ENCODE results near the gene SASH1.

The SASH1 gene

GRCh38 chr6:148405894-148406293, 63.3 kb downstream of the SASH1 start:
- no peak for DNase-seq (ENCODE audit: low read depth)

- peak; percentile 15 for DNase-seq (ENCODE audit: low read depth)
Observed at GRCh38 chr6:148406579-148407371, 64.1 kb downstream of the SASH1 start.

- peak; percentile 99 for DNase-seq (ENCODE audit: low read depth)
Observed at GRCh38 chr6:148407372-148407771, 64.7 kb downstream of the SASH1 start.

DNA sequence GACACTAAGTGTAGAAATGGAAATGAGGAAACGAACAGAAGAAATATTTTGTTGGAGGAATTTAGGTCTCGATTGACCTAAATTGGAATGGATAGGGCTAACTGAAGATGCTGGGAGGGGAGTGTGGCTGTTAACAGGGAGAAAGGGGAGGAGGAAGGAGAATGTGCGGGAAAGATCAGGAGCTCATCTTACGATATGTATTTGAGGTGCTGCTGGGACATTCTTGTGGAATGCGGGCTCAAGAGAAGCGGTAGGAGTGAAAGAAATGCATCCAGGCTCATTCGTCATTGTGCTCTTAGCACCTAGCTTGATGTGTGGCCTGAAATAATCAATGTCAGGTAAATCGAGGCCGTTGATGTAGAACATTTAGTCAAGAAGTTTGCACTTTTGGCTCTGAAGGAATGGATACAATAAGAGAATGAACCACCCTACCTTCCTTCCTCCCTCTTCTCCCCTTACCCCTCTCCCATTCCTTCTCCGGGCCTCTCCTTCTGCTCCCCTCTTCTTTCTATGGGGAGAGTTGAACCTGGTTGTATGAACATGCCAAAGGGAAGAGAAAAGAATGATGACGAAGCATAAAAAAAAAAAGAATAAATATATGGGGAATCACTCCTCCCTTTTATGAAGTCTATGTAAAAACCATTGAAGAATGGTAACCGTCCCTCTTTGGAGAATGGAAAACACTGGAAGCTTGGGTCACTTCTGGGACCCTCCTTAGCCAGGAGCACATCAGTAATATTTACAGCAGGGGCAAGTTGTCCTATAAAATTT, 70.9 kb downstream of the SASH1 start:
- DNase-seq (ENCODE audit: low read depth), result no peak

DNA sequence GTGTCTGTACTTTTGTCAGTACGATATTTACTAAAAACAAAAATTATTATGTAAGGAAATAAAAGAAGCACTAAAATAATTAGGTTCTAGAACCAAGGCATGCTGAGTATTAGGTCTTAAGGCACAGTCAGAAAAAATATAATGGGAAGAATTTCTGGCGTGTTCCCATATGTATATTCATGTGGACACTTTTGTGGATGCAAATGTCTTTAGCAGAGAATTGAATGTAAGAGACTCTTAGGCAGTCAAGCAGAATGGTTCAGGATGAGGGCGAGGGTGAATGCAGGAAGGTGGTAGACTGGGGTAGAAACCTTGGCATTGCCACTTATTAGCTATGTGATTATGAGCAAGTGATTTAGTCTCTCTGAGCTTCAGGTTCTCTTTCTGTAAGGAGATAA, 71.5 kb downstream of the SASH1 start:
- DNase-seq (ENCODE audit: low read depth), result no peak

DNA sequence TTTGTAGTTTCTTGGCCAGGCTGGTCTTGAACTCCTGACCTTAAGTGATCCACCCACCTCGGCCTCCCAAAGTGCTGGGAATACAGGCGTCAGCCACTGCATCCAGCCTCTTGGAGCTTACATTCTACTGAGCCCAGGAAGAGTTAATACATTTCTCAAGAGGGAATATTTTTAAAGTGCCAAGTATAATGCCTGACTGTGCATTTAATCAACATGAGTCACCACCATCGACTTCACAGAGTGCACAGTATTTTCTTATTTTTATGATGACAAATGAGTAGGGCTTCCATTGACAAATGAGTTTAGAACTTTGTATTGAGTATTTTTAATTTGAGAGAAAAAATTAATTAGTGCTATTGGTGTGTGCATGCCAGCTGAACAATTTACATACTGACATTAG, 72.2 kb downstream of the SASH1 start:
- peak; percentile 92 for DNase-seq (ENCODE audit: low read depth)

DNA sequence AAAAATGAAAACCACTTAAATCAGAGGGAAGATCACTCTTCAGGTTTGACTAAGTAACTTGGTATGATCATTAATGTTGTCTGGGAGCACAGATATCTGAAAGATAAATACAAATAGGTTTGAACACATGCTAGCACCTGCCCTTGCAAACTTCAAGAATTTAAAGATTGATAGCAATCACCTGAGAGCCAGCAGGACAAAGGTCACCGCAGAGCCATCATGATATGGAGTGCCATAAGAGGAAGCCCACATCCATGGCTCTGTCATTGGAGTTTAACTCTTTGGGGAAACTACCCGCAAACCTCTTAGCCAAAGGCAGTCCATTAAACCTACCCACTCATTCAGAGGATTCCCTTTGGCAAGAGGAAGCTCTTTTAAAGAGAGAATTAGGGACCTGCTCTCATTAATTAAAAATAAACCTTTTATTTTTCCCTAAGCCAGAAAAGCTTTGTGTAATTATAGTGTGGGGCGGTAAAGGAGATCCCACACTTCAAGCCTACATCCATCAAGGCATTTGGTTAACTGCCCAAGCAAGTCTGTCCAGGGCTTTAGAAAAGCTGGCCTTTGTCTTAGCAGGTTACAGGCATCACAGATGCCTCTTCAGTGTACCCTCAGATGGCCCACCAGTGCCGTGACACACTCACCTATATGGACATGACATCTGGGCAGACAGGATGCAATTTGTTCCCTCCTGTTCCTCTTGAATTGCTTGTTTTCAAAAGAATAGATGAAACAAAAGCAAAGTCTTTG, 73.0 kb downstream of the SASH1 start:
- DNase-seq (ENCODE audit: low read depth), result no peak

GRCh38 chr6:148416330-148416965, 73.8 kb downstream of the SASH1 start:
- no peak for DNase-seq (ENCODE audit: low read depth)

DNA sequence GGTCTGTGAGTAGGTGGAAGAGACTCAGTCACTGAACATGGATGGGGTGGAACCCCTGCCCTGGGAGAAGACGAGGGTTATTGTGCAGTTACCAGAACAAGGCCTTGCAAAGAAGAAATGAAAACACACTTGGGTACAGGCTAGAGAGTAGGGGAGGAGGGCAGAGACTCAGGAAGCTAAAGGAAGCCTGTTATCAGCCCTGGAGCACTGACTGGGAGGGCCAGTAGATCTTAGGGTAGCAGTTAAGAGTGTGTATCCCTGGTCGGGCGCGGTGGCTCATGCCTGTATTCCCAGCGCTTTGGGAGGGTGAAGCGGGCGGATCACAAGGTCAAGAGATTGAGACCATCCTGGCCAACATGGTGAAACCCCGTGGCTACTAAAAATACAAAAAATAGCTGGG, 74.4 kb downstream of the SASH1 start:
- no peak for DNase-seq (ENCODE audit: low read depth)

GRCh38 chr6:148419430-148419829, 76.8 kb downstream of the SASH1 start:
- no peak for DNase-seq (ENCODE audit: low read depth)

DNA sequence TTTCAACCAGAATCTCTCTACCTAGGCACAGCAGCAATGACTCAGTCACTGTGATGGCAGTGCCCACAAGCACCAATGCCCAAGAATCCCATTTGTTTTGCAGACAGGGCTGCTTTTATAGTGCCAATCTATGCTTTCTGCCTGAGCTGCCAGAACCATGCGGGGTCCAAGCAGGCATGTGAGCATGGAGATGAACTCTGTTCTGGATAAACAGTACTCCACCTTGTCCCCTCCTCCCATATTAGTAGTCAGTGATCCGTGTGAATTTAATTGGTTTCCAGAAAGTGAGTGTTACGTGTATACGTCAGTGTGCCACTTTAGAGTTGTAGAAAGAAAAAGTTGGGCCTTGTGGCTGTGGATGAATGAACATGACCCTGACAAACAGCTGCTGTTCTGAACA, 79.4 kb downstream of the SASH1 start:
- no peak for DNase-seq (ENCODE audit: low read depth)

- DNase-seq (ENCODE audit: low read depth), result peak; percentile 29
Observed at GRCh38 chr6:148423133-148423532, 80.5 kb downstream of the SASH1 start.

DNA sequence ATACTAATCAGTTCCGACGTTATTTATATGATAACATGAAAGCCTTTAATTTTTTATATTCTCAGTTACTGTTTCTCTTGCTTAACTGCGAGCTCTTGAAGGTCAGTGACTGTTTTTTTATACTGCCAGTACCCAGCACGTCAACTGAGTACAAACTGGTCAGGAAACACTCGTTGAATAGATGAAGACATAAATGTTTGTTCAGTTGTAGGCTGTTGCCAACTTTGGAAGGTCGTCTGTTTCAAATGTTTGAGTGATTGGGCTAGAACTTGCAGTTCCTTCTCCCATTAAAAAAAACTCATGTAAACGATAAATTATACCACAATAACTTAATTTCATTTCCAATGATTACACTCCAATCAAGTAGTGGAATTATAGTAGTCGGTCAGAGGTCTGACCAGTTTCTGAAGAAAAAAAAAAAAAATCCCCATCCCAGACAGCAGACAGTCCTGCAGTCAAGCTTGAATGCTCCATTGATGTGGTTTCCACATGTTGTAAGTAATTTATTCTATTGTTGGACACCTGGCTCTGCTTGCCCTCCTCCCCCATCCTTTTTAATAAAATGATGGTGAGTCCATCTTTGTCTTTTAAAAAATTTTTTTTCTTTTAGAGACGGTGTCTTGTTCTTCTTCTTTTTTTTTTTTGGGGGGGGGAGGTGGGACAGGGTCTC, 81.1 kb downstream of the SASH1 start:
- DNase-seq (ENCODE audit: low read depth), result no peak

GRCh38 chr6:148425443-148425842, 82.8 kb downstream of the SASH1 start:
- no peak for DNase-seq (ENCODE audit: low read depth)

GRCh38 chr6:148426317-148426977, 83.8 kb downstream of the SASH1 start:
- DNase-seq (ENCODE audit: low read depth), result peak; percentile 21

- no peak for DNase-seq (ENCODE audit: low read depth)
Observed at GRCh38 chr6:148427333-148427732, 84.7 kb downstream of the SASH1 start.

DNA sequence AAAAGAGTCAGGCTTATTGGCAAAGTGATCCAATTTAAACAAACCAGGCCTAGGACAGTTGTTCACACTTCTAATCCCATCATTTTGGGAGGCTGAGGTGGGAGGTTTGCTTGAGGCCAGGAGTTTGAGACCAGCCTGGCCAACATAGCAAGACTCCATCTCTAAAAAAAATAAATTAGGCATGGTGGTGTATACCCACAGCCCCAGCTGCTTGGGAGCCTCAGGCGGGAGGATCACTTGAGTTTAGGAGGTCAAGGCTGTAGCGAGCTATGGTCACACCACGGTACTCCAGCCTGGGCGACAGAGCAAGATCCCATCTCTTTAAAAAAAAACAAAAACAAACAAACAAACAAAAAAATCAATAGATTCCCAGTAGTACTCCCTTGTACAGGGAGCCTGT, 86.8 kb downstream of the SASH1 start:
- no peak for DNase-seq (ENCODE audit: low read depth)

DNA sequence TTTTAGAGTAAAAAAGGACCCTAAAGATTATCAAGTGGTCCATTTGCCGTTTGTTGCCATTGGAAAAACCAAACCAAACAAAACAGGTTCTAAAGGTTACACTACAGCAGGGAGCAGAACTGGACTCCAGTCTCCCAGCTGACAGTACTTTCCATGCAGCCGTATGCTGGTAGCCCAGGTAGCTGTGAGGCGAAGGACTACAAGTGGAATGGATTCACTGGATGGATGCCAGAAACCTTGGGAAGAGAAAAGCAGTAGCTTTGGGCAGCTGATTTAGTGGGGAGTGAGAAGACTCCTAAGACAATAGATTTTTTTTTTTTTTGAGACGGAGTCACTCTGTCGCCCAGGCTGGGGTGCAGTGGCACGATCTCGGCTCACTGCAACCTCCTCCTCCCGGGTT, 88.3 kb downstream of the SASH1 start:
- no peak for DNase-seq (ENCODE audit: low read depth)

DNA sequence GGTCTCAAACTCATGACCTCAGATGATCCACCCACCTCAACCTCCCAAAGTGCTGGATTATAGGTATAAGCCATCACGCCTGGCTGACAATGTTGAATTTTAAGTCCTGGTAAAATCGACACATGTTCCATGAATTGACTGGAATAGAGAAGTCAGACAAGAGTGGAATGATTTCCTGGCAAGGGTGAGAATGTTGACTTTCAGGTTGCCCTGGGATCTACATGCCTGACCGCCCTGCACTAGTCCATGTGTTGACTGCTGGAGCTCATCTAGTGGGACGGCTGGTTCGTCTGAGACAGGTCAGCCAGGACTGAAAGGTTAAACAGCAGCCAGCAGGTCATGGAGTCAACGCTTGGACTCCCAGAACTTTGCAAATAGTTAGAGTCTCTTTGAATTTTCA, 88.8 kb downstream of the SASH1 start:
- DNase-seq (ENCODE audit: low read depth), result no peak

- no peak for DNase-seq (ENCODE audit: low read depth)
Observed at GRCh38 chr6:148431840-148432239, 89.2 kb downstream of the SASH1 start.
